Ovary (tissue), 9 donors: ENCODE measurements around the gene MAP7. TPM values are rescaled to one million over a fixed set of nuclear protein-coding genes. Genes with fewer than 3 reads are reported as not detected.
A peak's percentile ranks its signal among the peaks of the same experiment; 100 is the strongest.
"Not testable (repeated sequence)": the region's sequence is repeated elsewhere in the genome, so short reads cannot be mapped to it uniquely, and the experiment has no call there.

ENCODE experiments used
- DNase-seq, 5 donors: peaks; one replicate each; pipeline ENCODE4 v3.0.0-alpha.2; 2019 to 2020
- H3K27ac ChIP-seq, 2 donors: fragments of 200-600 bp; one replicate each; pipeline versions ENCODE4 v1.5.1 to v1.8.0; 2019 to 2022
- H3K27me3 ChIP-seq: fragments of 200-600 bp; one replicate; pipeline ENCODE4 v1.8.0; 2022
- H3K36me3 ChIP-seq: fragments of 200-600 bp; sonication (generic); one replicate; pipeline ENCODE4 v1.5.1; 2019
- H3K4me1 ChIP-seq: one replicate; pipeline ENCODE4 v1.8.1; 2013; ENCODE audit warnings: mild to moderate bottlenecking, moderate library complexity; ENCODE audit not compliant: insufficient read depth
- H3K4me3 ChIP-seq: fragments of 200-600 bp; sonication (generic); one replicate; pipeline ENCODE4 v1.5.1; 2017
- H3K9me3 ChIP-seq, 2 donors: fragments of 200-600 bp in 1 of 2; sonication (generic) in 1 of 2; one replicate each; pipeline versions ENCODE4 v1.5.1 to v1.8.1; 2013 to 2019; ENCODE audit warnings: mild to moderate bottlenecking in 1 of 2, moderate library complexity in 1 of 2
- CTCF ChIP-seq, 3 donors: fragments of 450-650 bp in 2 of 3; fragments of 200-600 bp in 1 of 3; IDR thresholded peaks; one replicate each; pipeline versions ENCODE4 v1.5.1 to v1.8.0; 2016 to 2022; ENCODE audit warnings: antibody characterized with exemption in 3 of 3, mild to moderate bottlenecking in 1 of 3
- EP300 ChIP-seq: sonication (generic); formaldehyde crosslinking; IDR thresholded peaks from one replicate; pipeline ENCODE4 v1.6.1; 2017; ENCODE audit warnings: antibody characterized with exemption
- POLR2A ChIP-seq: fragments of 450-650 bp; IDR thresholded peaks from one replicate; pipeline ENCODE4 v1.6.1; 2017; ENCODE audit warnings: antibody characterized with exemption, mild to moderate bottlenecking, moderate library complexity
- WGBS, 3 donors: extraction: QIAGEN DNeasy Blood & Tissue Kit in 1 of 3; methylation state at CpG; one replicate each; pipeline versions ENCODE4 v1.1.5 to v1.1.7; 2013 to 2017; 5-methylcytosine and 5-hydroxymethylcytosine counted together
- intact Hi-C, 4 donors: fragments of 100-400 bp; cut with DNase I; formaldehyde crosslinking; loops; one replicate each; pipeline versions ENCODE4 v1.11.0 to v1.15.1; 2022 to 2023
- polyA plus RNA-seq, 2 donors: library from polyadenylated mRNA; stranded (reverse); fragments of 200-250 nt in 1 of 2; fragments of 350-450 nt in 1 of 2; fragmentation: Illumina TruSeq in 1 of 2; extraction: RNeasy Lipid Tissue Mini Kit (QIAGEN cat#74804) in 1 of 2; gene quantifications; one replicate each; pipeline ENCODE4 v1.2.3, GENCODE V29; 2013 to 2014
- total RNA-seq, 7 donors: library from RNA; depleted of rRNA in 2 of 7; stranded (reverse); fragments of >200 nt in 2 of 7; fragmentation: NEBNext Ultra II Directional in 3 of 7; extraction: Animal tissue kit (Norgen Biotek cat#: 25700) in 3 of 7; gene quantifications; one replicate each; pipeline versions ENCODE4 v1.1.0 to v1.2.4, GENCODE V29; 2016 to 2023
- donor health status: DM: no; HTN: no; CAD: no; lungs with moderate emphysema.
- donor health status: DM: no; HTN: no; CAD: no.
- donor health status: Bipolar disorder and iron deficiency.
- donor health status: DM: yes; HTN: yes; CAD: no.
- donor health status: DM: no; HTN: no; CAD: no.
- donor health status: DM: yes; HTN: yes; CAD: no.

The MAP7 gene
- total and polyA plus RNA-seq, 9 donors = 1.2 to 13.0 (median 3.6) TPM

GRCh38 chr6:136586295-136586694 lies 36.1 kb upstream of the MAP7 start:
- DNase-seq = no peak
- Histone ChIP-seq H3K4me1 (peaks cover 8% of the 10 kb centered on the region), H3K27ac (peak overlapping the region; percentile 66 to 75), H3K4me3 (no peak overlapping the region), H3K9me3 (no peaks in the 10 kb centered on the region), H3K36me3 (no peaks in the 10 kb centered on the region), H3K27me3 (no peaks in the 10 kb centered on the region)
- WGBS, 3 donors = 26 to 30% (median 28%) methylated on average over 4 of the region's 4 CpGs
- intact Hi-C loops = loop anchor here in 3 of 4 donors (10.0 kb wide), 2 partner anchors 59 to 209 kb away; partner anchors contain the start of gene MAP3K5 (in 1 of the 3)
- TF ChIP-seq POLR2A (peak; percentile 16), CTCF (IDR thresholded peaks at IDR 0.05) (no peak)

- H3K9me3 ChIP-seq, H3K4me1 ChIP-seq, DNase-seq, H3K36me3 ChIP-seq, H3K4me3 ChIP-seq, H3K27me3 ChIP-seq: not testable (repeated sequence)
- H3K27ac ChIP-seq = peak overlapping the region in 1 of 2 donors; percentile 66
- 90 to 97% (median 96%) methylated on average over 2 of the region's 2 CpGs for WGBS, 3 donors
- intact Hi-C loops = loop anchor here in 3 of 4 donors (10.0 kb wide), 2 partner anchors 59 to 209 kb away; partner anchors contain the start of gene MAP3K5 (in 1 of the 3)
These were observed 35.3 kb upstream of the MAP7 start for GRCh38 chr6:136585523-136585922.

GRCh38 chr6:136584290-136584689 lies 34.1 kb upstream of the MAP7 start:
- not testable (repeated sequence) for H3K9me3 ChIP-seq, H3K36me3 ChIP-seq, H3K4me3 ChIP-seq, H3K27me3 ChIP-seq, H3K4me1 ChIP-seq, DNase-seq
- H3K27ac ChIP-seq = peak overlapping the region in 1 of 2 donors; percentile 64
- WGBS, 3 donors = 88 to 97% (median 92%) methylated on average over 5 of the region's 5 CpGs
- intact Hi-C loops = loop anchor here in 3 of 4 donors (5.0 to 10.0 kb wide), 3 partner anchors 61 to 211 kb away; partner anchors contain the start of gene MAP3K5 (in 2 of the 3)

GRCh38 chr6:136582711-136583471 lies 32.7 kb upstream of the MAP7 start:
- Histone ChIP-seq H3K4me3 (no peak overlapping the region), H3K36me3 (no peaks in the 10 kb centered on the region), H3K9me3 (no peaks in the 10 kb centered on the region), H3K4me1 (peaks cover 8% of the 10 kb centered on the region), H3K27ac (peak overlapping the region; percentile 51 to 64), H3K27me3 (no peaks in the 10 kb centered on the region)
- no peak for TF ChIP-seq EP300
- peak; percentile 22 to 70 (median 60) for TF ChIP-seq CTCF (IDR thresholded peaks at IDR 0.05)
- no peak for TF ChIP-seq POLR2A
- WGBS, 3 donors = 9 to 17% (median 13%) methylated on average over 3 of the region's 3 CpGs
- intact Hi-C loops = loop anchor here in 3 of 4 donors (5.0 to 10.0 kb wide), 3 partner anchors 62 to 212 kb away; partner anchors contain the start of gene MAP3K5 (in 2 of the 3)
- no peak for DNase-seq

GRCh38 chr6:136579800-136580199 lies 29.6 kb upstream of the MAP7 start:
- Histone ChIP-seq H3K4me1 (peaks cover 2% of the 10 kb centered on the region), H3K27ac (no peak overlapping the region), H3K27me3 (no peaks in the 10 kb centered on the region), H3K4me3 (no peak overlapping the region), H3K9me3 (no peaks in the 10 kb centered on the region), H3K36me3 (no peaks in the 10 kb centered on the region)
- 85 to 91% (median 88%) methylated on average over 2 of the region's 2 CpGs for WGBS, 3 donors
- no peak for TF ChIP-seq EP300
- no peak for TF ChIP-seq CTCF (IDR thresholded peaks at IDR 0.05)
- TF ChIP-seq POLR2A = no peak
- intact Hi-C loops = loop anchor here in 3 of 4 donors (5.0 to 10.0 kb wide), 3 partner anchors 65 to 215 kb away; partner anchors contain the start of gene MAP3K5 (in 2 of the 3)
- DNase-seq = no peak
